ENCODE data around the gene ITGB5. TPM values are rescaled to one million over a fixed set of nuclear protein-coding genes. Genes with fewer than 3 reads are reported as not detected.

The ITGB5 gene
- total and polyA plus RNA-seq, 4 experiments from 2014 or later: 0.94 to 5.4 (median 3.4) TPM; not detected in 1

DNA sequence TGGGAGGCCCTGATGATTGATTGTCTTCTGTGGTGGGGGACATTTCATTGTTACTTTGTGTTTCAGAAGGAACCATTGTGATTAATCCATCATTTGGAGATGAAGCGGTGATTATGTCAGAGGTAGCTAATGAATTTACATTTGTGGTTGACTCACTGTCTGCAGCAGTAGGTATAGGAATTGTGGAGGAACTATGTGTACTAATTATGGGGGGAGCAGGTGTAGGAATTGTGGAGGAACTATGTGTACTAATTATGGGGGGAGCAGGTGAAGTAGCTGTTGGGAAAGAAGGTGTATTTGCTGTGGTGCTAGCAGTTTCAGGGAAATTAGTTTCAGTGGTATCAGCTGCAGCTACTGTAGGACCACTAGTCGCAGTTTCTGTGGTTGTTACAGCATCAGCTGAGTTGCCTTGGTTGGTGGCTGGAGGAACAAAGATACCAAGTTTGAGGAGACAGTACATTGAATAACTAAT, 40.4 kb upstream of the ITGB5 start:
- no peak overlapping the region for H3K4me3 ChIP-seq (ENCODE audit: low read length in 2 of 2)
- DNase-seq: no peak
- no peaks in the 10 kb centered on the region for H3K27me3 ChIP-seq (ENCODE audit: insufficient read depth, low read length)
- peaks cover 0 to 2% (median 0%) of the 10 kb centered on the region in 4 donors for H3K4me1 Mint-ChIP-seq
- no peak overlapping the region for H3K27ac ChIP-seq (ENCODE audit: low read depth, low read length)
- no peaks in the 10 kb centered on the region for H3K9me3 Mint-ChIP-seq
- intact Hi-C loops (cut with micrococcal nuclease): loop anchor here (1.0 kb wide), 3 partner anchors 215 to 658 kb away; no protein-coding TSS in a partner anchor
- H3K36me3 Mint-ChIP-seq: no peaks in the 10 kb centered on the region
- no peaks in the 10 kb centered on the region for H3K4me1 ChIP-seq (ENCODE audit: insufficient read depth, low read length)
- no peaks in the 10 kb centered on the region for H3K36me3 ChIP-seq (ENCODE audit: insufficient read depth, low read length)
- ChIA-PET CTCF (ENCODE audit: partially characterized antibody) (interaction anchor here (0.8 to 2.8 kb wide), 11 partner anchors 9 to 658 kb away, joined by 3 to 23 read pairs (median 4); no protein-coding TSS in a partner anchor), POLR2A (ENCODE audit: partially characterized antibody) (interaction anchor here (0.6 kb wide), 1 partner anchor 511 kb away, joined by 5 read pairs; no protein-coding TSS in a partner anchor)
- H3K27me3 Mint-ChIP-seq: peaks cover 6 to 9% of the 10 kb centered on the region in 2 donors
- peak overlapping the region in 2 of 7 donors; percentile 11 to 53 for H3K27ac Mint-ChIP-seq
- H3K9me3 ChIP-seq (ENCODE audit: control insufficient read depth in 1 of 2, low read length in 2 of 2): no peaks in the 10 kb centered on the region
- no peak overlapping the region for H3K4me3 Mint-ChIP-seq

DNA sequence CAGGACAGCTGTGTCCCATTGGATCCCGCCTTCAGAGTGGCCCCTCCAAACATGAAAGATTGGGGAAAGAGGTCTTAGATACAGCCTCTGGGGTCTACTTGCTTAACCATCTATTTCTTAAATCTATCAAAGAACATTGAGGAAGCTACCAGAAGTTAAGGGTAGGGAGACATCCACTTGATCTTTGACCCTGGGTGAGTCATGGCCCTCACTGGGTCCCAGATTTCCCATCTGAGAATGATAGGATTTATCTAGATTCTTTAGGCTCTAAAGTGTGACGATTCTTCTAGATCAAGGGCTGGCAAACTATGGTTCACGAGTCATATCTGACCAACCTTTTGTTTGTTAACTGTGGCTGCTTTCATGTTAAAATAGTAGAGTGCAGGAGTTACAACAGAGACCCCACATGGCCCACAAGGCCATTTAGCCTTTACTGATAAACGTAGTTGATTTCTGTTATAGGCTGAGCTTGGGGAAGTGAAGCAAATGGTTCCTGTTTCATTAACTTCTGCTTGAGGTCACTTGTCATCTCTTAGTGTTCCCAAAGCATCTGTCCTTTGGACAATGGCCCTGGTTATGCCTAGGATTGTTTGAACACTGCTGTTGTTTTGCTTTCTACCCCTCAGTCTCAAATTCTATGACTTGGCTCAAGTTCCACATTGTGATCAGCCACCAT, 39.4 kb upstream of the ITGB5 start:
- peaks cover 0 to 2% (median 0%) of the 10 kb centered on the region in 4 donors for H3K4me1 Mint-ChIP-seq
- CTCF ChIA-PET (ENCODE audit: partially characterized antibody): interaction anchor here (1.1 to 2.8 kb wide), 7 partner anchors 10 to 659 kb away, joined by 3 to 23 read pairs (median 8); no protein-coding TSS in a partner anchor
- no peak overlapping the region for H3K27ac Mint-ChIP-seq

GRCh38 chr3:124924741-124925140, 37.6 kb upstream of the ITGB5 start:
- Histone ChIP-seq H3K4me1 (ENCODE audit: insufficient read depth, low read length) (no peaks in the 10 kb centered on the region), H3K27ac (ENCODE audit: low read depth, low read length) (no peak overlapping the region), H3K4me3 (ENCODE audit: low read length in 2 of 2) (no peak overlapping the region), H3K9me3 (ENCODE audit: control insufficient read depth in 1 of 2, low read length in 2 of 2) (no peaks in the 10 kb centered on the region), H3K36me3 (ENCODE audit: insufficient read depth, low read length) (no peaks in the 10 kb centered on the region), H3K27me3 (ENCODE audit: insufficient read depth, low read length) (no peaks in the 10 kb centered on the region)
- no peak overlapping the region for H3K4me3 Mint-ChIP-seq
- intact Hi-C loops (cut with micrococcal nuclease): no loop called here
- peaks cover 0 to 2% (median 0%) of the 10 kb centered on the region in 4 donors for H3K4me1 Mint-ChIP-seq
- peaks cover 5 to 10% of the 10 kb centered on the region in 2 donors for H3K27me3 Mint-ChIP-seq
- POLR2A ChIA-PET (ENCODE audit: partially characterized antibody): no interaction called here
- no peaks in the 10 kb centered on the region for H3K9me3 Mint-ChIP-seq
- DNase-seq: no peak
- H3K36me3 Mint-ChIP-seq: no peaks in the 10 kb centered on the region
- CTCF ChIA-PET (ENCODE audit: partially characterized antibody): interaction anchor here (0.7 to 1.8 kb wide), 4 partner anchors 24 to 514 kb away, joined by 3 to 9 read pairs (median 4); no protein-coding TSS in a partner anchor
- no peak overlapping the region for H3K27ac Mint-ChIP-seq

More for the DNA sequence above, 39.4 kb upstream of the ITGB5 start:
- Histone ChIP-seq H3K9me3 (ENCODE audit: control insufficient read depth in 1 of 2, low read length in 2 of 2) (no peaks in the 10 kb centered on the region), H3K27ac (ENCODE audit: low read depth, low read length) (no peak overlapping the region), H3K4me1 (ENCODE audit: insufficient read depth, low read length) (no peaks in the 10 kb centered on the region), H3K27me3 (ENCODE audit: insufficient read depth, low read length) (no peaks in the 10 kb centered on the region), H3K36me3 (ENCODE audit: insufficient read depth, low read length) (no peaks in the 10 kb centered on the region), H3K4me3 (ENCODE audit: low read length in 2 of 2) (no peak overlapping the region)
- H3K4me3 Mint-ChIP-seq: no peak overlapping the region
- intact Hi-C loops (cut with micrococcal nuclease): no loop called here
- no peak for DNase-seq
- no peaks in the 10 kb centered on the region for H3K9me3 Mint-ChIP-seq
- no peaks in the 10 kb centered on the region for H3K36me3 Mint-ChIP-seq
- peaks cover 5 to 9% of the 10 kb centered on the region in 2 donors for H3K27me3 Mint-ChIP-seq
- POLR2A ChIA-PET (ENCODE audit: partially characterized antibody): no interaction called here

DNA sequence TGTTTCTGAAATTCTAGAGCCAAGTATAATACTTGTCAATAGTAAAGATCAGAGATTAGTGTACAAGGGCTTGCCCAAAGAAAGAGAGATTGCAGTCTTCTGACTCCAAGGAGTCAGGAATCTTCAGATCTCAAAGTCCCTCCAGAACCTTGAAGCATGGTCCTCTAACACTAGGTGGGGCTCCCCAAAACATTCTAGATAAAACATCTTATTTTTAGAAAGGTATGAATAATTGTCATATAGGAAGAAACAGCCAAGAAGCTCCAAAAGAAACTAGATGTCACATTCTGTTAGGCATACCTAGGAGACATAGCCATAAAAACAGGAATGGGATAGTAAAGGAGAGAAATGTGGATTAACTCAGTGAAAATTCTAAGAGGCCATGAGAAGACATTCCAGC, 36.7 kb upstream of the ITGB5 start:
- Histone ChIP-seq H3K9me3 (ENCODE audit: control insufficient read depth in 1 of 2, low read length in 2 of 2) (no peaks in the 10 kb centered on the region), H3K27me3 (ENCODE audit: insufficient read depth, low read length) (no peaks in the 10 kb centered on the region), H3K4me1 (ENCODE audit: insufficient read depth, low read length) (no peaks in the 10 kb centered on the region), H3K27ac (ENCODE audit: low read depth, low read length) (no peak overlapping the region), H3K36me3 (ENCODE audit: insufficient read depth, low read length) (no peaks in the 10 kb centered on the region), H3K4me3 (ENCODE audit: low read length in 2 of 2) (no peak overlapping the region)
- ChIA-PET POLR2A (ENCODE audit: partially characterized antibody) (no interaction called here), CTCF (ENCODE audit: partially characterized antibody) (interaction anchor here (0.5 to 1.8 kb wide), 4 partner anchors 23 to 515 kb away, joined by 3 to 9 read pairs (median 4); no protein-coding TSS in a partner anchor)
- Mint-ChIP-seq H3K27me3 (peaks cover 5 to 11% of the 10 kb centered on the region in 2 donors), H3K4me1 (peaks cover 0 to 2% (median 0%) of the 10 kb centered on the region in 4 donors), H3K4me3 (no peak overlapping the region), H3K9me3 (no peaks in the 10 kb centered on the region), H3K27ac (no peak overlapping the region), H3K36me3 (no peaks in the 10 kb centered on the region)
- intact Hi-C loops (cut with micrococcal nuclease): no loop called here
- no peak for DNase-seq

GRCh38 chr3:124920718-124921117, 33.6 kb upstream of the ITGB5 start:
- CTCF ChIA-PET (ENCODE audit: partially characterized antibody): interaction anchor here (1.0 to 2.1 kb wide), 3 partner anchors 10 to 23 kb away, joined by 4 to 8 read pairs (median 6); no protein-coding TSS in a partner anchor
- no peak overlapping the region for H3K4me3 ChIP-seq (ENCODE audit: low read length in 2 of 2)
- intact Hi-C loops (cut with micrococcal nuclease): no loop called here
- H3K4me1 Mint-ChIP-seq: no peaks in the 10 kb centered on the region
- H3K27ac ChIP-seq (ENCODE audit: low read depth, low read length): no peak overlapping the region
- no peaks in the 10 kb centered on the region for H3K9me3 ChIP-seq (ENCODE audit: control insufficient read depth in 1 of 2, low read length in 2 of 2)
- H3K27me3 Mint-ChIP-seq: peaks cover 5 to 10% of the 10 kb centered on the region in 2 donors
- no peaks in the 10 kb centered on the region for H3K36me3 ChIP-seq (ENCODE audit: insufficient read depth, low read length)
- no peaks in the 10 kb centered on the region for H3K4me1 ChIP-seq (ENCODE audit: insufficient read depth, low read length)
- H3K4me3 Mint-ChIP-seq: no peak overlapping the region
- H3K27ac Mint-ChIP-seq: no peak overlapping the region
- no peaks in the 10 kb centered on the region for H3K27me3 ChIP-seq (ENCODE audit: insufficient read depth, low read length)
- POLR2A ChIA-PET (ENCODE audit: partially characterized antibody): no interaction called here
- no peak for DNase-seq
- no peaks in the 10 kb centered on the region for H3K36me3 Mint-ChIP-seq
- peaks cover 0 to 2% (median 0%) of the 10 kb centered on the region in 8 donors for H3K9me3 Mint-ChIP-seq

GRCh38 chr3:124919756-124920155, 32.6 kb upstream of the ITGB5 start:
- Histone ChIP-seq H3K4me3 (ENCODE audit: low read length in 2 of 2) (no peak overlapping the region), H3K4me1 (ENCODE audit: insufficient read depth, low read length) (no peaks in the 10 kb centered on the region), H3K27ac (ENCODE audit: low read depth, low read length) (no peak overlapping the region), H3K27me3 (ENCODE audit: insufficient read depth, low read length) (no peaks in the 10 kb centered on the region), H3K36me3 (ENCODE audit: insufficient read depth, low read length) (no peaks in the 10 kb centered on the region), H3K9me3 (ENCODE audit: control insufficient read depth in 1 of 2, low read length in 2 of 2) (no peaks in the 10 kb centered on the region)
- Mint-ChIP-seq H3K4me3 (no peak overlapping the region), H3K9me3 (peaks cover 0 to 2% (median 0%) of the 10 kb centered on the region in 8 donors), H3K27me3 (peaks cover 9 to 10% of the 10 kb centered on the region in 2 donors), H3K27ac (no peak overlapping the region), H3K36me3 (no peaks in the 10 kb centered on the region), H3K4me1 (no peaks in the 10 kb centered on the region)
- ChIA-PET CTCF (ENCODE audit: partially characterized antibody) (interaction anchor here (2.1 kb wide), 1 partner anchor 18 kb away, joined by 8 read pairs; no protein-coding TSS in a partner anchor), POLR2A (ENCODE audit: partially characterized antibody) (no interaction called here)
- intact Hi-C loops (cut with micrococcal nuclease): no loop called here
- no peak for DNase-seq

DNA sequence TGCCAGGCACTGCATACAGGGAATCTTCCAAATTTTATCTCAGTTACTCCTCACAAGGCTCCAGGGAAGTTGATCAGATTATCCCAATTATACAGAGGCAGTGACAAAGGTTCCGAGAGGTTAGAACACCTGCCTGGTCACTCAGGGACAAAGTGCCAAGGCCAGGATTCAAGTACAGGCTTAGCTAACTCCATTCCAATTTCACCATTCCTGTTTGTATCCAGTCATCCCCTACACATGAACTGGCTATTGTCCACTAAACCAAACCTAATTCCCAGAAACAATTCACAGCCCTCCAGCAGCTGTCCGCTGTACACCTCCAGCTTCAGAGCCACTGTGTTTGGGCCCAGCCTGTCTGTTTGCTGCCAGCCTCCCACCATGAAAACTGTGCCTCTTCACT, 31.4 kb upstream of the ITGB5 start:
- Histone ChIP-seq H3K9me3 (ENCODE audit: control insufficient read depth in 1 of 2, low read length in 2 of 2) (no peaks in the 10 kb centered on the region), H3K36me3 (ENCODE audit: insufficient read depth, low read length) (no peaks in the 10 kb centered on the region), H3K4me1 (ENCODE audit: insufficient read depth, low read length) (no peaks in the 10 kb centered on the region), H3K27ac (ENCODE audit: low read depth, low read length) (no peak overlapping the region), H3K27me3 (ENCODE audit: insufficient read depth, low read length) (no peaks in the 10 kb centered on the region), H3K4me3 (ENCODE audit: low read length in 2 of 2) (no peak overlapping the region)
- DNase-seq: no peak
- intact Hi-C loops (cut with micrococcal nuclease): no loop called here
- POLR2A ChIA-PET (ENCODE audit: partially characterized antibody): no interaction called here
- Mint-ChIP-seq H3K4me1 (no peaks in the 10 kb centered on the region), H3K9me3 (peaks cover 0 to 2% (median 0%) of the 10 kb centered on the region in 8 donors), H3K27ac (no peak overlapping the region), H3K4me3 (no peak overlapping the region), H3K27me3 (peaks cover 10% of the 10 kb centered on the region in 2 donors), H3K36me3 (no peaks in the 10 kb centered on the region)
- CTCF ChIA-PET (ENCODE audit: partially characterized antibody): no interaction called here

Measured in CD4-positive, alpha-beta memory T cell (primary cell).